HG02885 (cell line): Measurements from ENCODE around the gene C16orf92.
A peak's percentile ranks its signal among the peaks of the same experiment; 100 is the strongest.
"Not testable (repeated sequence)": the region's sequence is repeated elsewhere in the genome, so short reads cannot be mapped to it uniquely, and the experiment has no call there.

Experiments used
- ATAC-seq: cut with Tn5 transposase; IDR thresholded peaks from one replicate; pipeline ENCODE4 v1.9.1; 2021; ENCODE audit warnings: mild to moderate bottlenecking; ENCODE audit not compliant: unreplicated experiment, poor library complexity

Gene C16orf92

DNA sequence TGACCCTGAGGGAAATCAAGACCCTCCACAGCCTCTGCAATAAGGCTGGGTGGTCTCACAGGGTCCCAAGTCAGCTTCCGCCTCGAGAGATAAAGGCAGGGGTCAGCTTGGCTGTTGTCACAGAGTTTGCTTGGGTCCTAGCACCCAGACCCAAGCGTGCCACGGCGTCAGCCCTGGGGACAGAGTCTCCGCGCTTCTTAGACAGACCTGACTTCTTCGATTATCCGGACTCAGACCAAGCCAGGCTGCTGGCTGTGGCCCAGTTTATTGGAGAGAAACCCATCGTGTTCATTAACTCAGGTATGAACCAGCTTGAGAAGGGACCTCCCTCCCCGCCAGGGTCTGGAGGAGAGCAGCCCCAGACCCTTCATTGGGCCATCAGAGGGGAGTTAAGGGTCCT is 588 bp downstream of the C16orf92 start:
- ATAC-seq: no peak

DNA sequence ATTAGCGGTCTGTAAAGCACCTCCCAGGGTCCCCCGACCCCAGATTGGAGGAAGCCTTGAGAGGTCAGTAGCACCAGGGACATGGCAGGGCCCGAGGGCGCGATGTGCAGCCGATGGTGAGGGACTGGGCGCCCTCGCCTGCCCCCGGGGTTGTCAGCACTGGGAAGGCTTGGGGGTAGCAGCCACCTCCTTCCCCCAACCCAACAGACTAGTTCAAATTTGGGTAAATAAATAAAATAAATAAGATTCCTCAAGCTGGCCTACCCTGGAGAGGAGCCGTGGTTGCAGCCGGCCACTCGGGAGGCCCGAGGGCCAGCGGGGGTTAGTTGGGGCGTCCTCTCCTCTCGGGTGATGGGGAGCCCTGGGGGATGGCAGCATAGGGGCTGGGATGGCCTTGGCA is 1.5 kb downstream of the C16orf92 start:
- ATAC-seq: no peak

DNA sequence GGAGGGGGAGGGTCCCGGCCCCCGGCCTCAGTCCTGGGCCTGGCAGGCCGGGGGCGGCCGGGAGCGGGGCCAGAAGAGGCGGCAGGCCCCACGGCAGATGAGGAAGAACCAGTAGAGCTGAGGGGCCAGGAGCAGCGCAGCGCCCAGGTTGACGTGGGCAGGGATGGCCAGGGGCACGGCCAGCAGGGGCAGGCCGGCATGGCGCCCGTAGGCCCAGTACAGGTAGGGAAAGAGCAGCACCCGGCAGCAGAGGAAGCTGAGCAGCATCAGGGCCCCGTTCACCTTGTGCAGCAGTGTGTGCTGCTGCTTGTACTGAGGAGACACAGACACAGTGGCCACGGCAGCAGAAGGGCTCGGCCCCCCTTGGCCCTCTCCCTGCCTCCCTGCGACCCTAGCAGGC is 2.2 kb downstream of the C16orf92 start:
- ATAC-seq: no peak

DNA sequence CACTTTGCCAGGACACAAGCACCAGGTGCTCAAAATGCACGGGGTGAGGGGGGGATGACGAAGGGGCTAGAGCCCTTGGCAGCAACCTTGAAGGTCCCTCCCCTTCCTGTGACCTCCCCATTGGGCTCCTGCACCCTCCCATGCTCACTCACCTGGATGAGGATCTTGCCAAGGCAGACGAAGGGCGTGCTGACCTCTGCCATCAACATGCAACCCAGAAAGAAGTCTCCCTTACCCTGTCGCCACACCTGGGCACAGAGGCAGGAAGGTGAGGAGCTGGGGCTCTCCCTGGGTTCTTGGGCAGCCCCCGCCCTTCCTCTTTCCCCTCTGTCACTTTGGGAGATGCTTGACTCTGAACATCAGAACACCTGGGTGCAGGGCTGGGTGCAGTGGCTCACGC is 2.6 kb downstream of the C16orf92 start:
- no peak for ATAC-seq

DNA sequence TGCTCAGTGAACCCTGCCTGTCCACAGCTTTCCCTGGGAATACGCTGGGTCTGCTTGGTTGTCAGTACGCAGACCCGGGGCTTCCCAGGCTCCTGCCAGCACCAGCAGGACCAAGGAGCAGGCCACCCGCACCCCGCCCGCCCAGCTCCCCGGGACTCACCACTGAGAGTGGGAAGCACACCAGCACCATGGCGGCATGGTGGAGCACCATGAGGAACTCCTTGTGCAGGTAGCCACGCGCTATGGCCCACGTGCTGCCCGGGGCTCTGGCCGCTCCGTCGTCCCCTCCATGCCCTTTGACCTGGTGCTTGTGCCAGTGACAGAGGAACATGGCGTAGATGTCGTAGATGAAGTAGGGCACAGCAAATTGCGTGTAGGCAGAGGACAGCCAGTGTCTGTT is 3.5 kb downstream of the C16orf92 start:
- no peak for ATAC-seq

DNA sequence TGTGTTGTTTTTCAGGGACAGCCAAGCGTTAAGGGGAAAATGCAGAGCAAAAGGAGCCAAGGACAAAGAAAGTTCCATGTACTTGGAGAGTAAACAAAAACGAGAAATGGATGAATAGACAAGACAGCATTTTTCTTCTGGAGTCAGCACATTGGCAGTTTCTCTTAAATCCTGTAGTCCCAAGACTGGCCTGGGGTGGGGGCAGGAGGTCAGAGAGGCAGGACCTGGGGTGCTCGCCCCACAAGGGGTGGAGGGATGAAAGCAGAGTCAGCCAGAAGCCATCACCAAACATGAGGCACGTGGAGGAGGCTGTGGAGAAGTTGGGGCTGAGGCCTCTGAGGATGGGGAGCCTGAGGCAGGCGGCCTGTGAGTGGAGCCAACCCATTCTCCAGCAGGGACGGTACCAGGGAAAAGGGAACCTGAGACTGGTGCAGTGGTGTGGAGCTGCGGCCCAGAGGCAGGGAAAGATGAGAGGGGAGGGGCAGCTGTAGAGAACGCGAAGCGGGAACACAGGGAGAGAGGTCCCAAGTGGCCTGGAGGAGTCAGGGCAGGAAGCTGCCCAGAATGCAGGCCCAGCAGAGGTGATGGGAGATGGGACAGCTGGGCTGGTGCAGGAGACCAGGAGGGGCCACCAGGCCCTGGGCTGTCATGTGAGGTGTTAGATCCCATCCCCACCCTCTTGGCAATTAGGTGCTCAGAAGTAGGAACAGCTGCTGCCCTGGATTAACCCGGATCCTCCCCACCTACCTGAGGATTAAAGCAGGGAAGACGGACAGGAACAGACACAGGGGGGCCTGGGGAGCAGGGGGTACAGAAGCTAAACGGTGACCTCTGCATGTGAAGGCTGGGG is 4.8 kb downstream of the C16orf92 start:
- no peak for ATAC-seq

DNA sequence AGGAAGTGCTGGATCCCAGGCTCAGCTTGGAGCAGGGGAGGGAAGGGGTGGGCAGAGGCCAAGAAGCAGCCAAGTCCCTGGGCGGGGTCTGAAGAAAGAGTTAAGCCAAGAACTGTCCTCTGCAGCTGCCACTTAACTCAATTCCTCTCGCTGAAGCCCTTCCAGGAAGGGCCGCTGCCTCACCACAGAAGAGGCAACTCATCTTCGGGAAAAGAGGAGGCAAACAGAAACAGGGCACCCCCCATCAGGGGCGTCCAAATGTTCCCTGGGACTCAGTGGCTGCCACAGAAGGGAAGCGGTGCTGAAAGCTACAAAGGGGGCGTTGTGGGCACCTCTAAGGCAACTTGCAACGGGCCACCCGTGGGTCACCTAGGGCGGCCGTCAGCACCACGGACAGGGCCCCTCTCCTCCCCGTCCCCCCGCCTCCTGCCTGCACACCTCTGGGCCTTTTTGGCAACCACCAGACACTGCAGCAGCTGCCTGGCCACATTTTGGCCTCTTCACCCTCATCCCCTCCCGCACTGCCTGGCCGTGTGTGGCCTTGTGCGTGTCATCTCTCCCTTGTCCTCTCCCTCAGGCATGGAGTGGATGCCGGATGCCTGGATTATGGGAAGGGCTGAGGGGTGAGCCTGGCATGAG is 5.6 kb downstream of the C16orf92 start:
- no peak for ATAC-seq

DNA sequence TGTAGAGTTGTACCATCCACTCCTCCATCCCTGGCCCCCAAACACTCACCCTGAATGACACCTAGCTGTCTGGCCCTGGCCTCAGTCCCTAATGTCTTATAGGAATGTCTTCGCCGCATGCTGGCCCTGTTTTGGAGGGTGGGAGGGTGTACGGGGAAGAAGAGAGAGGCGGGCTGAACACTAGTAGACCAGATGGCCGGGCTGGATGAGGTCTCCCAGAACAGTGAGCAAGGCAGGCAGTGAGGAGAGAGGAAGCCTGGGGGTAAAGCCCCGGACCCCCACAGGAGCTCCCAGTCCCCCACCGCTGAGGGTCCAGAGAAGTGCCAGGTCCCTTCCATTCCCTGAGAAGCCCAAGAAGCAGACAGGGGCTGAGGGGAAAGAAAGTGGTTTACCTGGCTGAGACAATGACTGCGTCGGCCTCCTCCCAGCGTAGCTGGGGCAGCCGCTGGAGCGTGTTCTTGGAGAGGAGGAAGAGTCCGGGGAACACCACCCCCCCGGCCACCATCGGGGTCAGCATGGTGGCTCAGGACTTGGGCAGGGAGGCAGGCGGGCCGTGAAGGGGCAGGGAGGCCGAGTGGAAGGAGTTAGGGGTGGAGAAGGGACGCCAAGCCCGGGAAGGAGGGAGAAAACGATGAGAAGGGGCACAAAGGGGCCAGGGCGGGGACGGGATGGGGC is 7.2 kb downstream of the C16orf92 start:
- ATAC-seq: no peak

DNA sequence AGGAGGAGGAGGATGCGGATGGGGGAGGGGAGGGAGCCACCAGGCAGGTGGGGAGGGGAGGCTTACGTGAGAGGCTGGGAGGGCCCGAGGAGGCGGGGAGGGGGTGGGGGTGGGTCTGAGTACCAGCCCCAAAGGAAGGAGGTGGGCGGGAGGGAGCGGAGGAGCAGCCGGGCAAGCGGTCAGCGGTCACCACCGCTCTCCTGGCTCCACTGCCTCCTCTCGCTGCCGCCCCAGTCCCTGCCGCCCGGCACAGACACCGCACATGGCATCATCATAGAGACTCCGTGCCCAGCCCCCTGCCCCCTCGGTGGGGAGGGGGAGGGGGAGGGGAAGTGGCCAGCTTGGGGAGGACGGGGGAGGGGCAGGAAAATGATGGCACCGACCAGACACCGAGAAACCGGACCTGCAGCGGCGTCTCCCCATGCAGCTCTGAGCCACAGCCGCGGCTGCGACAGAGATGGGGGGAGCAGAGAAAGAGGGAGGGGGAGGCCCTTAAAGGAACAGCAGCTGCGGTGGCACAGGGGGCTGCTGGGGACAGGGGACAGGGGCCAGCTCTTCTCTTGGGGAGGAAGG is 7.9 kb downstream of the C16orf92 start, which contains the start of gene TLCD3B:
TSS of gene TLCD3B (minus strand) at position 431 of the 573 bp plus-strand sequence. CDS start 744 bp downstream, outside the sequence.
- no peak for ATAC-seq

DNA sequence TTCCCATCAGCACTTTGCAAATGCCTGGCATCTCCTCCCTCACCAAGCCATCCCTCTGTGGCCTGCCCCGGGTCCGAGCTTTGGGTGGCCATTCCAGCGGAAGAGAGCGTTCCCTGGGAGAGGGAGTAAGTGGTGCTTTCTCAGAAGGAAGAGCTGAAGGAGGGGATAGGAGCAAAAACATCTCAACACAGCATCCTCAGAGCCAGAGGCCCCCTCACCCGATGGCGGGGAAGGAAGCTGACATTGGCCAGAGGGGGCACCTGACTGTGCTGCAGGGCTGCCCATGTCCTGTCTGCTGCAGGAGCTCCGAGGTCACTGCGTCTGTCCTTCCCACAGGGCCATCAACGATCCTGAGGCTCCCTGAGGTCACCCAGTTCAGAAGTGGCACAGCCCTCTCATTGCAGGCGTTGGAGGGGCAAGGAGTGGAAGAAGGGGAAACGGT is 8.5 kb downstream of the C16orf92 start:
- no peak for ATAC-seq

DNA sequence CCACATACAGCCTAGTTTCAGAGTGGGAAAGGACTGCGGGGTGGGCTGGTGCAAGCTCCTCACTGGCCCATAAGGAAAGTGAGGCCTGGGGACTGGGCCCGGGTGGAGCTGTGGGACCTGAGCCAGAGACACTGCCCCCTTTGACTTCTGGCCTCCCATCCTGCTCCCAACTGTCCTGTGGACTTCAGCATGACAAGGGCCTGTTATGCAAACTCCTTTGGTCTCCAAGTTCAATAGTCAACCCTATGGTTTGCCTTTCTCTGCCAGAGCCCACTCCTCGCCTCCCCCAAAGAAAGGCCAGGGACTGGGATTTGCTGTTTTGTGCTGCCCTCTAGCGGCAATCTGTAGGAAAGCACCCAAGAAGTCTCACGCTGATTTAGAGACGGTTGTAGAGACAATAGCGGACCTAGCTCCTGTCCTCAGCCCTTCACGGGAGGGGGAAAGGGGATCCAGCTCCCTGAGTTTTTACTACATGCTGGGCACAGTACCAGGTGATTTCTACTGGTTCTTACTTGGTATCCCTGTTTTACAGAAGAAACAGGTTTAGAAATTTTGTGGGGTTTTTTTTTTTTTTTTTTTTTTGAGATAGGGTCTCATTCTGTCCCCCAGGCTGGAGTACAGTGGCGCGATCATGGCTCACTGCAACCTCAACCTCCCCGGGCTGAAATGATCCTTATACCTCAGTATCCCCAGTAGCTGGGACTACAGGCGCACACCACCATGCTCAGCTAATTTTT is 9.3 kb downstream of the C16orf92 start:
- ATAC-seq: no peak

DNA sequence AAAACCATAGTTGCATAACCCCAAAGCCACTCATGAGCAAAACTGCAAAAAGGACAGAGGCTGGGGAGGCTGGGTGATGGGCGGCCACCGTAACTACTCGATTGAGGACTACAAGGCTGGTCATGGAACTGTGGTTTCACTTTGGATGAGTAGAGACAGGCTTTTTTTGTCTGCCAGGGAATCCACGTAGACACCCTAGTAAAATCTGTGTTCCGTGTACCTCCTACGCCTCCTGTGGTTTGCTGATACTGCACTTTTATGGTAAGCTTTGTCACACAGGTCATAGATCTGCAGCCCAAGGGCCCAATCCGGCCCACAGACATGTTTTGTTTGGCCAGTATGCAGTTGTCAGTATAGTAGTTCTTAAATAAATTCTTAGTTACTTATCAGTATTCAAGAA is 10.3 kb downstream of the C16orf92 start:
- ATAC-seq: no peak

DNA sequence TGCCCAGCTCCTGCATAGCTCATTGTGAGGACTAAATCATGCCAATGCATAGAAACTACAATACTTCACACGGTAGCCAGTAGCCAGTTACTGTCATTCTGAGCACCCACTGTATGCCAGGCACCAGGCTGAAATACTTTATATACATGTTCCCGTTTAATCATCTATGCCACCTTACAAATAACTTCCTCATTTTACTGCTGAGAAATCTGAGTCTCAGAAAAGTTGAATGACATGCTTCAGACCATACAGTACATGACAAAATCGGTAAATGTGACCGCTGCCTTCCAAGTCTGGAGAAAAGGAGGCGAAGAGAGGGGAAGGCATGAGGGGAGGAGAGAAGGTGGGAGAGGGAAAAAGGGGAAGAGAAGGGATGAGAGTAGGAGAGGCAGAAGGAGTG is 17.2 kb downstream of the C16orf92 start:
- no peak for ATAC-seq

DNA sequence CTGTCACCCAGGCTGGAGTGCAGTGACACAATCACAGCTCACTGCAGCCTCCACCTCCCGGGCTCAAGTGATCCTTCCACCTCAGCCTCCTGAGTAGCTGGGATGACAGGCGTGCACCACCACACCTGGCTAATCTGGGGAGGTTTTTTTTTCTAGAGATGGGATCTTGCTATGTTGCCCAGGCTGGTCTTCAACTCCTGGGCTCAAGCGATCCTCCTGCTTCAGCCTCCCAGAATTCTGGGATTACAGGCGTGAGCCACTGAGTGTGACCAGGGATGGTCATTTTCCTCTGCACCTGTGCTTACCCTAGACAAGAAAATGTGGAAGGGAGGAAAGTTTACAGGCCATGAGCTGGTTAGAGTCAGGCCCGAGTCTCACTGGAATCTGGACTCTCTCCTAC is 17.7 kb downstream of the C16orf92 start:
- ATAC-seq: not testable (repeated sequence)

DNA sequence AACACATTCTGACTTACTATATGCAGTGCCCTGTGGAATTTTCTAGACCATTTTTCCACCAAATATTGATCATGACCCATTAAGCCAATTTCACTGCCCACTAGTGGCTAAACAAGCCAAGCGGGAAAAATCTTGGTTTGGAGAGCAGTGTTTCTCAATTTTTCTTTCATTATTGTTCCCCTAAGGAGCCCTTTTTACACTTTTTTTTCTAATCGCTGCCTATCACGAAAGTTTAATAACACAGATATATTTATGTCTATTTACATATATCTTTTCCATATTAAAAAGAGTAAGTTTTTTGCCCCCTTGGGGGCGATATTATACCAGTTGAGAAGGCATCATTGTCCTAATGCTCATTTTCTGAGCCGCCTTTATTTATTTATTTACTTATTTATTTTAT is 18.8 kb downstream of the C16orf92 start:
- ATAC-seq: no peak

DNA sequence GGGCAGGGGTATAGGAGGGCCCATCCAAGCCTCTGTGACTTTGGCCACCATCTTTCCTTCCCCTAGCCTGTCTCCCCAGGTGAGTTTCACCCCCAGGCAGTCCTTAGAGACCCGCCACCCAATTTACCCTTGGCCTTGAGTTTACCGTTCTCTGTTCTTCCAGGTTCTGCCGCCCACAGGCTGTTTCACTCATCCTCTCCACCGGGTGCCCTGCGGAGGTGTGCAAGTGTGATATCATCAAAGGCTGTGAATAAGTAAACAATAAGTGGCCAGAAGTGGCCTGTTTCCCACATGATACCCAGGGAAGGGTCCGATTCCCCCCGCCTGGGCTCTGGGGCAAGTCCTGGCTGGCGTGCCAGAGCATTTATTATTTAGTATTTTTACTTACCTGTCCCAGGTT is 23.2 kb downstream of the C16orf92 start:
- ATAC-seq: no peak

DNA sequence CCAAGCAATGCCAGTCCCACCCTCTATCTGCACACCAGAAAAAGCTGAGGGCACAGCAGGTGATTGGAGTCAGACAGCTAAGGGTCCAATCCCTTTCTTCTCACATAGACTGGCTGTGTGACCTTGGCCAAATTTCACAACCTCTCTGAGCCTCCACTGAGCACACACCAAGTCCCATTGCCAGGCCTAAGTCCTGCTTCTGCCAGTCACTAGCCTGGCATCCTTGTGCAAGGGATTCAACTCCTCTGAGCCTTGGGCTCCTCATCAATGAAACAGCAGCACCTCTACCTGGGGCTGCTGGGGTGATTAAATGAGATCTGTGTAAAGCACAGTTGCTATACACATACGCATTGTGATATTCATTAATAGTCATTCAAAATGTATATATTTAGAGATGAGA is 23.6 kb downstream of the C16orf92 start:
- no peak for ATAC-seq

DNA sequence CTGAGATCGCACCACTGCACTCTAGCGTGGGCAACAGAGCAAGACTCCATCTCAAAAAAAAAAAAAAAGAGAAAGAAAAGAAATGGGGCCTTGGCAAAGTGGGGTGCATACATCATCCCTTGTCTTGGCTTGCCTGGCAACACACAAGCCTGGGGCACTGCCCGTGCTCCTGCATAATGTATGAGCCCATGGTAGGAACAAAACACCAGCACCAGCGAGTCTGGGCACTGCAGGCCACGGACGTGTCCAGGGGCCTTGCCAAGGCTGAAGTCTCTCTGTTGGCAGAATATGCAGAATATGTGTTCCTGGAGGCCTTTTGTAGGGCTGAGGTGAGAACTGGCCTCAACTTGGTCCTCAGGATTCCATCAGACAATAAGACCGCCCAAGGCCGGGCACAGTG is 26.9 kb downstream of the C16orf92 start:
- ATAC-seq: no peak

DNA sequence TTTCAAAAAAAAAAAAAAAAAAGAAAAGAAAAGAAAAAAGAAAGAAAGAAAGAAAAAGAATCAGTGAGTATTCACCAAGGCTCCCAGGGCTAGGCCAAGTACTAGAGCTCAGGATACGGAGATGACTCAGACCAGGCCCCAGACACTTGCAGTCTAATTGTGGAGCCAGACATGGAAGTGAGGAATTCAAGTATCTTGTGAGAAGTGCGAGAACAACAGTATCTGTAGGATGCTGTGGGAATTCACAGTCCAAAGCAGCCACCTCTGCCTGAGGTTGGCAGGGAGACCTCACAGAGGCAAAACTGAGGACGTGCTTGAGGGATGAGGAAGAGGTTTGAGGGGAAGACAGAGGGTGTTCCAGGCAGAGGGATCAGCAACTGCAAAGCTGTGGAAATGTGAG is 28.5 kb downstream of the C16orf92 start:
- no peak for ATAC-seq

DNA sequence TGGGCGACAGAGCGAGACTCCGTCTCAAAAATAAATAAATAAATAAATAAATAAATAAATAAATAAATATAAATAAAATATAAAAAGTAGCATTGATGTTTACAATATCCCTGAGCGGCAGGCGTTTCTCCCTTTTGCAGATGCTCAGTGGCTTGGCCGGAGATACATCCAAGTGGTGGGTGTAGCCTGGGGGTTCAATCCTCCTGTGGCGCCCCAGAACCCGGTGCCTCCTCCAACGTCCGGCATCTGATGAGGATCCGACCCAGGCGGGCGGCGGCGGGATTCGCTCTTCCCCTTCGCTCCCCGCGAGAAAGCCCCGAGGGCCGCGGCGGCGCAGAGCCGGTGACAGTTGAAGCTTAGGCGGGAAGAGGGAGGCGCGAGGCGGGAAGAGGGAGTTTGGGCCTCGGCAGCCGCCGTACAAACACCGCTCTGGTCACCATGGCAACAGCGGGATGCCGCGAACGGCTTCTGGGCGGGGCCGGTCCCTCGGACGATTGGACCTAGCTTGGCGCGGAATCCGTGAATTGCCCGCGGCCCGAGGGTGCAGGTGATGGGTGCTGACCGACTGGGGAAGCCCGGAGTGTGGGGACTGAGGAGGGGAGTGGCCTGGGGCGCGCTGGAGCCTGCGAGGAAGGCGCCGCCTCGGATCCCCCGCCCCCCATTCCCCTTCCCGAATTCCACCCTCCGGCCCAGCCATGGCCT is 29.8 kb downstream of the C16orf92 start:
- ATAC-seq: peak; percentile 73
